Neural progenitor cell (in vitro differentiated cells): ENCODE results near the gene OSTN.

Experiments used
- CTCF ChIP-seq: fragments of 200-600 bp; sonication (generic); IDR thresholded peaks from 2 replicates; pipeline ENCODE4 v1.5.1; 2017; ENCODE audit warnings: antibody characterized with exemption, mild to moderate bottlenecking
- EZH2 ChIP-seq: fragments of 200-600 bp; sonication (generic); IDR thresholded peaks from 2 replicates; pipeline ENCODE4 v1.6.1; 2017; ENCODE audit warnings: antibody characterized with exemption, mild to moderate bottlenecking, moderate library complexity
- EZH2phosphoT487 ChIP-seq: fragments of 200-600 bp; sonication (generic); IDR thresholded peaks from 2 replicates; pipeline ENCODE4 v1.6.1; 2017; ENCODE audit warnings: antibody characterized with exemption

GRCh38 chr3:191259486-191259885, 60.4 kb downstream of the OSTN start:
- TF ChIP-seq CTCF (no peak), EZH2phosphoT487 (no peak), EZH2 (no peak)
